HEK293 (cell line): ENCODE measurements around the gene AKTIP.

ENCODE experiments used
- CTCF ChIA-PET: fragments of 350-600 bp; formaldehyde crosslinking; extraction: SDS; loops from one replicate; lab custom pipeline; 2021; ENCODE audit warnings: antibody characterized with exemption; lab: Yijun Ruan, JAX
- POLR2A ChIA-PET: fragments of 300-600 bp; formaldehyde crosslinking; extraction: SDS; loops from one replicate; lab custom pipeline; 2020; ENCODE audit warnings: antibody characterized with exemption, inconsistent platforms; lab: Yijun Ruan, JAX
- H3K27ac ChIP-seq: fragments of 200-500 bp; sonication (Bioruptor generic); 2 replicates; pipeline ENCODE4 v1.5.1; 2014; ENCODE audit warnings: low read depth, low read length, control low read depth, inconsistent platforms; ENCODE audit errors: extremely low read depth
- H3K36me3 ChIP-seq, 2 experiments: fragments of 200-500 bp in 1 of 2; sonication (Bioruptor generic) in 1 of 2; 1 replicate in 1 of 2; 2 replicates in 1 of 2; pipeline ENCODE4 v1.5.1; 2014 to 2017; ENCODE audit warnings: inconsistent platforms in 2 of 2, low read length in 2 of 2; ENCODE audit not compliant: control insufficient read depth in 2 of 2, insufficient read depth in 1 of 2
- H3K4me1 ChIP-seq: fragments of 200-500 bp; sonication (Bioruptor generic); 2 replicates; pipeline ENCODE4 v1.5.1; 2014; ENCODE audit warnings: mild to moderate bottlenecking, low read length, inconsistent platforms; ENCODE audit not compliant: control insufficient read depth, insufficient read depth
- H3K4me3 ChIP-seq: 2 replicates; pipeline ENCODE4 v1.5.1; 2011; ENCODE audit warnings: low read depth, mild to moderate bottlenecking, control low read depth, low read length, moderate library complexity
- H3K9me3 ChIP-seq: fragments of 200-500 bp; sonication (Bioruptor generic); 2 replicates; pipeline ENCODE4 v1.5.1; 2014; ENCODE audit warnings: low read depth, low read length, inconsistent platforms; ENCODE audit not compliant: control insufficient read depth, insufficient read depth
- KLF16 ChIP-seq: fragments of 450-650 bp; formaldehyde crosslinking; IDR thresholded peaks from 2 replicates; pipeline ENCODE4 v1.5.1; 2017; ENCODE audit warnings: missing biosample characterization, missing genetic modification characterization
- PRDM1 ChIP-seq: fragments of 450-650 bp; formaldehyde crosslinking; IDR thresholded peaks from 2 replicates; pipeline ENCODE4; 2016; ENCODE audit warnings: missing biosample characterization, missing genetic modification characterization
- SCRT1 ChIP-seq: fragments of 450-650 bp; formaldehyde crosslinking; IDR thresholded peaks from 2 replicates; pipeline ENCODE4 v1.5.1; 2016; ENCODE audit warnings: missing biosample characterization, missing genetic modification characterization, borderline replicate concordance
- SP2 ChIP-seq: fragments of 450-650 bp; formaldehyde crosslinking; IDR thresholded peaks from 2 replicates; pipeline ENCODE4 v1.5.1; 2016; ENCODE audit warnings: missing biosample characterization, missing genetic modification characterization
- TRIM28 ChIP-seq: IDR thresholded peaks from 2 replicates; pipeline ENCODE4 v1.6.1; 2011; ENCODE audit warnings: low read length, control low read depth, borderline replicate concordance
- YY1 ChIP-seq: fragments of 450-650 bp; formaldehyde crosslinking; IDR thresholded peaks from 2 replicates; pipeline ENCODE4 v1.5.1; 2018; ENCODE audit warnings: missing biosample characterization, missing genetic modification characterization
- ZBTB7A ChIP-seq: fragments of 450-650 bp; formaldehyde crosslinking; IDR thresholded peaks from 2 replicates; pipeline ENCODE4 v1.5.1; 2016; ENCODE audit warnings: low read depth, missing biosample characterization, missing genetic modification characterization
- ZFP37 ChIP-seq: fragments of 450-650 bp; formaldehyde crosslinking; IDR thresholded peaks from 2 replicates; pipeline ENCODE4 v1.5.1; 2016; ENCODE audit warnings: missing biosample characterization, missing genetic modification characterization
- ZNF121 ChIP-seq: fragments of 450-650 bp; formaldehyde crosslinking; IDR thresholded peaks from 2 replicates; pipeline ENCODE4 v1.5.1; 2016; ENCODE audit warnings: missing biosample characterization, missing genetic modification characterization
- ZNF148 ChIP-seq: fragments of 450-650 bp; formaldehyde crosslinking; IDR thresholded peaks from 2 replicates; pipeline ENCODE4 v1.5.0; 2017; ENCODE audit warnings: missing biosample characterization, missing genetic modification characterization, borderline replicate concordance
- ZNF16 ChIP-seq: fragments of 450-650 bp; formaldehyde crosslinking; IDR thresholded peaks from 2 replicates; pipeline ENCODE4 v1.5.1; 2016; ENCODE audit warnings: low read depth, missing biosample characterization, missing genetic modification characterization
- ZNF169 ChIP-seq: fragments of 450-650 bp; formaldehyde crosslinking; IDR thresholded peaks from 2 replicates; pipeline ENCODE4 v1.5.1; 2016; ENCODE audit warnings: missing biosample characterization, missing genetic modification characterization
- ZNF184 ChIP-seq: fragments of 450-650 bp; IDR thresholded peaks from 2 replicates; pipeline ENCODE4 v1.5.1; 2018; ENCODE audit warnings: missing biosample characterization, mild to moderate bottlenecking, missing genetic modification characterization
- ZNF2 ChIP-seq: fragments of 450-650 bp; formaldehyde crosslinking; IDR thresholded peaks from 2 replicates; pipeline ENCODE4 v1.5.1; 2016; ENCODE audit warnings: missing biosample characterization, missing genetic modification characterization
- ZNF202 ChIP-seq: fragments of 450-650 bp; formaldehyde crosslinking; IDR thresholded peaks from 2 replicates; pipeline ENCODE4 v1.5.1; 2016; ENCODE audit warnings: missing biosample characterization, missing genetic modification characterization, borderline replicate concordance
- ZNF302 ChIP-seq: fragments of 450-650 bp; formaldehyde crosslinking; IDR thresholded peaks from 2 replicates; pipeline ENCODE4 v1.5.1; 2016; ENCODE audit warnings: missing biosample characterization, missing genetic modification characterization, low read depth
- ZNF350 ChIP-seq: fragments of 450-650 bp; formaldehyde crosslinking; IDR thresholded peaks from 2 replicates; pipeline ENCODE4 v1.5.0; 2017; ENCODE audit warnings: missing biosample characterization, mild to moderate bottlenecking, missing genetic modification characterization
- ZNF354C ChIP-seq: fragments of 450-650 bp; formaldehyde crosslinking; IDR thresholded peaks from 2 replicates; pipeline ENCODE4 v1.5.1; 2016; ENCODE audit warnings: missing biosample characterization, missing genetic modification characterization, low read depth, borderline replicate concordance
- ZNF488 ChIP-seq: fragments of 450-650 bp; formaldehyde crosslinking; IDR thresholded peaks from 2 replicates; pipeline ENCODE4 v1.5.1; 2016; ENCODE audit warnings: missing biosample characterization, missing genetic modification characterization
- ZNF530 ChIP-seq: fragments of 450-650 bp; formaldehyde crosslinking; IDR thresholded peaks from 2 replicates; pipeline ENCODE4 v1.5.1; 2016; ENCODE audit warnings: low read depth, missing biosample characterization, missing genetic modification characterization
- ZNF544 ChIP-seq: fragments of 450-650 bp; formaldehyde crosslinking; IDR thresholded peaks from 2 replicates; pipeline ENCODE4 v1.5.0; 2017; ENCODE audit warnings: missing biosample characterization, missing genetic modification characterization
- ZNF548 ChIP-seq: fragments of 450-650 bp; formaldehyde crosslinking; IDR thresholded peaks from 2 replicates; pipeline ENCODE4 v1.5.1; 2016; ENCODE audit warnings: missing biosample characterization, missing genetic modification characterization
- ZNF571 ChIP-seq: fragments of 450-650 bp; formaldehyde crosslinking; IDR thresholded peaks from 2 replicates; pipeline ENCODE4 v1.5.0; 2017; ENCODE audit warnings: missing biosample characterization, missing genetic modification characterization
- ZNF626 ChIP-seq: fragments of 450-650 bp; sonication (Bioruptor Pico); formaldehyde crosslinking; IDR thresholded peaks from 2 replicates; pipeline ENCODE4 v1.5.1; 2018; ENCODE audit warnings: missing biosample characterization, missing genetic modification characterization, inconsistent platforms
- ZNF670 ChIP-seq: fragments of 450-650 bp; formaldehyde crosslinking; IDR thresholded peaks from 2 replicates; pipeline ENCODE4 v1.5.1; 2016; ENCODE audit warnings: missing biosample characterization, missing genetic modification characterization, low read depth
- ZNF707 ChIP-seq: fragments of 450-650 bp; formaldehyde crosslinking; IDR thresholded peaks from 2 replicates; pipeline ENCODE4 v1.5.1; 2016; ENCODE audit warnings: missing biosample characterization, missing genetic modification characterization
- ZNF747 ChIP-seq: fragments of 450-650 bp; formaldehyde crosslinking; IDR thresholded peaks from 2 replicates; pipeline ENCODE4 v1.5.1; 2016; ENCODE audit warnings: missing biosample characterization, missing genetic modification characterization
- ZNF76 ChIP-seq: fragments of 450-650 bp; formaldehyde crosslinking; IDR thresholded peaks from 2 replicates; pipeline ENCODE4; 2016; ENCODE audit warnings: low read depth, missing biosample characterization, missing genetic modification characterization, borderline replicate concordance
- ZNF785 ChIP-seq: fragments of 450-650 bp; formaldehyde crosslinking; IDR thresholded peaks from 2 replicates; pipeline ENCODE4 v1.5.1; 2016; ENCODE audit warnings: missing biosample characterization, missing genetic modification characterization
- ZNF792 ChIP-seq: fragments of 450-650 bp; formaldehyde crosslinking; IDR thresholded peaks from 2 replicates; pipeline ENCODE4 v1.5.1; 2016; ENCODE audit warnings: missing biosample characterization, missing genetic modification characterization
- ZNF837 ChIP-seq: fragments of 450-650 bp; formaldehyde crosslinking; IDR thresholded peaks from 2 replicates; pipeline ENCODE4 v1.5.1; 2016; ENCODE audit warnings: missing biosample characterization, missing genetic modification characterization
- ZSCAN16 ChIP-seq: fragments of 450-650 bp; formaldehyde crosslinking; IDR thresholded peaks from 2 replicates; pipeline ENCODE4 v1.5.1; 2016; ENCODE audit warnings: missing biosample characterization, missing genetic modification characterization
- TF ChIP-seq, protein P1 (sequence below): fragments of 450-650 bp; formaldehyde crosslinking; IDR thresholded peaks from 2 replicates; pipeline ENCODE4; 2016; ENCODE audit warnings: missing biosample characterization, missing genetic modification characterization
- TF ChIP-seq, protein P2 (sequence below): fragments of 450-650 bp; formaldehyde crosslinking; IDR thresholded peaks from 2 replicates; pipeline ENCODE4 v1.5.1; 2016; ENCODE audit warnings: missing biosample characterization, missing genetic modification characterization

Gene AKTIP

DNA sequence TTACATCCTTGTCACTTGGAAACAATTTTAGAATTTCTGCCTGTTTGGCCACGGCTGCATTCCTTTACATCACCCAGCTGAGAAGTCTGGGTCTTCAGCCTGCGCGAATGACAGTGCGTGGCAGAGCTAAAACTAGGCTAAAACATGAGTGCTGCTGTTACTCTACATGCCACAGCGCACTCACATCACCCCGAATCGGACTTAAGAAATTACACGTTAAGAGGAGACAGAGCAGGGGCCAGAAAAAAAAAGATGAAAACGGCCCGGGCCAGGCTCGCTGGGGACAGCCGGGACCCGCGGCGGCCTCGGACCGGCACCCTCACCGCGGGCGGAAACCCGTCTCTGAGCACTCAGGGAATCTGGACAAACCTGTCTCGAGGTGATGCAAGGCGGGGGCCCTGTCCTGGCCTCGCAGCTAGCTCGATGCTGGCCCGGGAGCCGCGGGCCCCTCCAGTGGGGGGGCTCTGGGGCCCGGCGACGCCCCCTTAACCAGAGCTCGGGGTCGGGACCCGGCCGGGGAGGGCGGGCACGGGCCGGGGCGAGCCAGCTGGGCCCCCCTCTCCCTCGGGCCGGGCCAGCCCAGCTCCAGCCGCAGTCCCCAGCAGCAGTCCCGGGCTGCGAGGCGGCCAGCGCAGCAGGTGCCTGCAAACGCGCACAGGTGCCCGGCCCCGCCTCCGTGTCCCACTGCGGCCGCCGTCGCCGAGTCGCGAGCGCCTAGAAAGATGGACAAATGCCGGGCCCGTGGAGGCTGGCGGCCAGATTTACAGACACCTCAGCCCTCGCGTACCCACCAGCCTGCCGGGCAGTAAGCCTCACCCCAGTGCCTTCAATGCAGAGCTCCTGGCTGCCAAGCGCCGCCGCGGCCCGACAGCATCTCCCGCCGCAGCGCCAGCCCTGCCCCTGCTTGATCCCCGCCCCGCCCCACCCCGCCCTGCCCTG is at the start of gene AKTIP:
AKTIP (minus strand) TSS at position 879 of the 939 bp plus-strand sequence. CDS start 2,950 bp downstream, outside the sequence.
- Histone ChIP-seq H3K4me1 (peaks cover 16% of the 10 kb centered on the region), H3K4me3 (peak within 1 kb of the TSS; percentile 88), H3K9me3 (no peaks in the 10 kb centered on the region), H3K36me3 (peaks cover 2 to 16% of the 10 kb centered on the region in 2 experiments; a peak in 2 of 3 replicates), H3K27ac (peak within 1 kb of the TSS; percentile 71; the same call in 1 of the 2 replicates)
- ChIA-PET CTCF (interaction anchor here (0.7 kb wide), 1 partner anchor 29 kb away, joined by 4 read pairs; no protein-coding TSS in a partner anchor), POLR2A (interaction anchor here (0.7 to 2.1 kb wide), 6 partner anchors 9 to 68 kb away, joined by 3 to 12 read pairs (median 4); partner anchors contain the start of gene RBL2)
- TF ChIP-seq SCRT1: peak; percentile 96
- TF ChIP-seq TRIM28: no peak
- TF ChIP-seq ZNF626: no peak
- TF ChIP-seq, protein P1, sequence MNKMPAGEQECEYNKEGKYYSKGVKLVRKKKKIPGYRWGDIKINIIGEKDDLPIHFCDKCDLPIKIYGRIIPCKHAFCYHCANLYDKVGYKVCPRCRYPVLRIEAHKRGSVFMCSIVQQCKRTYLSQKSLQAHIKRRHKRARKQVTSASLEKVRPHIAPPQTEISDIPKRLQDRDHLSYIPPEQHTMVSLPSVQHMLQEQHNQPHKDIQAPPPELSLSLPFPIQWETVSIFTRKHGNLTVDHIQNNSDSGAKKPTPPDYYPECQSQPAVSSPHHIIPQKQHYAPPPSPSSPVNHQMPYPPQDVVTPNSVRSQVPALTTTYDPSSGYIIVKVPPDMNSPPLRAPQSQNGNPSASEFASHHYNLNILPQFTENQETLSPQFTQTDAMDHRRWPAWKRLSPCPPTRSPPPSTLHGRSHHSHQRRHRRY (tag by site-specific recombination): no peak
- TF ChIP-seq ZNF488 (tag by site-specific recombination): no peak
- TF ChIP-seq ZNF169 (tag by site-specific recombination): no peak
- TF ChIP-seq ZFP37 (tag by site-specific recombination): no peak
- no peak for TF ChIP-seq ZNF148
- no peak for TF ChIP-seq SP2
- TF ChIP-seq ZNF184: no peak
- no peak for TF ChIP-seq ZNF548 (tag by site-specific recombination)
- TF ChIP-seq ZNF544: no peak
- no peak for TF ChIP-seq ZNF747 (tag by site-specific recombination)
- no peak for TF ChIP-seq ZNF707 (tag by site-specific recombination)
- TF ChIP-seq ZNF76: no peak
- TF ChIP-seq ZNF670 (tag by site-specific recombination): no peak
- no peak for TF ChIP-seq ZNF571 (tag by site-specific recombination)
- no peak for TF ChIP-seq ZSCAN16
- no peak for TF ChIP-seq ZNF530 (tag by site-specific recombination)
- no peak for TF ChIP-seq ZBTB7A
- TF ChIP-seq YY1 (tag by site-specific recombination): 0 out of 2 replicates have a peak, but pooled peaks have one; percentile 20
- TF ChIP-seq ZNF785 (tag by site-specific recombination): no peak
- no peak for TF ChIP-seq ZNF121 (tag by site-specific recombination)
- no peak for TF ChIP-seq ZNF16 (tag by site-specific recombination)
- TF ChIP-seq ZNF202 (tag by site-specific recombination): no peak
- TF ChIP-seq ZNF2 (tag by site-specific recombination): no peak
- TF ChIP-seq KLF16 (tag by site-specific recombination): peak; percentile 63; the same call in 1 of the 2 replicates
- no peak for TF ChIP-seq ZNF350 (tag by site-specific recombination)
- no peak for TF ChIP-seq ZNF302
- TF ChIP-seq ZNF837 (tag by site-specific recombination): no peak
- no peak for TF ChIP-seq ZNF354C (tag by site-specific recombination)
- TF ChIP-seq, protein P2, sequence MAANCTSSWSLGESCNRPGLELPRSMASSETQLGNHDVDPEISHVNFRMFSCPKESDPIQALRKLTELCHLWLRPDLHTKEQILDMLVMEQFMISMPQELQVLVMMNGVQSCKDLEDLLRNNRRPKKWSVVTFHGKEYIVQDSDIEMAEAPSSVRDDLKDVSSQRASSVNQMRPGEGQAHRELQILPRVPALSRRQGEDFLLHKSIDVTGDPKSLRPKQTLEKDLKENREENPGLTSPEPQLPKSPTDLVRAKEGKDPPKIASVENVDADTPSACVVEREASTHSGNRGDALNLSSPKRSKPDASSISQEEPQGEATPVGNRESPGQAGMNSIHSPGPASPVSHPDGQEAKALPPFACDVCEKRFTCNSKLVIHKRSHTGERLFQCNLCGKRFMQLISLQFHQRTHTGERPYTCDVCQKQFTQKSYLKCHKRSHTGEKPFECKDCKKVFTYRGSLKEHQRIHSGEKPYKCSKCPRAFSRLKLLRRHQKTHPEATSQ: no peak
- no peak for TF ChIP-seq PRDM1 (tag by site-specific recombination)
- no peak for TF ChIP-seq ZNF792 (tag by site-specific recombination)
